Calu3 (cell line): ENCODE measurements around the gene MIPOL1. TPM values are rescaled to one million over a fixed set of nuclear protein-coding genes. Genes with fewer than 3 reads are reported as not detected.
A peak's percentile ranks its signal among the peaks of the same experiment; 100 is the strongest.

Source experiments
- BruUV-seq: library from RNA; stranded (reverse); fragments of 400-500 nt; replicated peaks from 2 replicates; lab custom pipeline; 2021; lab: Mats Ljungman, UMichigan
- CTCF ChIA-PET: fragments of 300-600 bp; sonication (Branson Sonifier 250); formaldehyde crosslinking; loops from one replicate; lab custom pipeline; 2022; ENCODE audit warnings: antibody characterized with exemption; lab: Charles Lee
- DNase-seq: peaks from one replicate; pipeline ENCODE4 v3.0.0; 2022
- H3K27ac Mint-ChIP-seq: one replicate; pipeline ENCODE4 v1.8.0; 2022; ENCODE audit warnings: mixed read lengths; ENCODE audit not compliant: unreplicated experiment
- H3K27me3 Mint-ChIP-seq: one replicate; pipeline ENCODE4 v1.8.0; 2022; ENCODE audit warnings: mixed read lengths; ENCODE audit not compliant: unreplicated experiment
- H3K36me3 Mint-ChIP-seq: one replicate; pipeline ENCODE4 v1.8.0; 2022; ENCODE audit warnings: mild to moderate bottlenecking, moderate library complexity, mixed read lengths; ENCODE audit not compliant: insufficient read depth, unreplicated experiment
- H3K4me1 Mint-ChIP-seq: one replicate; pipeline ENCODE4 v1.8.0; 2022; ENCODE audit warnings: mild to moderate bottlenecking, low read depth, mixed read lengths; ENCODE audit not compliant: unreplicated experiment
- H3K4me3 Mint-ChIP-seq: one replicate; pipeline ENCODE4 v1.8.0; 2022; ENCODE audit warnings: mild to moderate bottlenecking, low read depth, moderate library complexity, mixed read lengths; ENCODE audit not compliant: unreplicated experiment
- H3K9me3 Mint-ChIP-seq: one replicate; pipeline ENCODE4 v1.8.0; 2022; ENCODE audit warnings: low read depth, mixed read lengths; ENCODE audit not compliant: unreplicated experiment
- intact Hi-C: fragments of 100-400 bp; cut with micrococcal nuclease; formaldehyde crosslinking; loops from one replicate; pipeline ENCODE4 v1.10.0; 2022; ENCODE audit not compliant: unreplicated experiment
- total RNA-seq: library from RNA; stranded (reverse); gene quantifications from 2 replicates; pipeline ENCODE4 v1.2.3, GENCODE V29; 2022
- TF ChIP-seq, protein P1 (sequence below): fragments of 200-600 bp; IDR thresholded peaks from one replicate; pipeline ENCODE4 v1.8.0; 2022; ENCODE audit warnings: antibody characterized with exemption; ENCODE audit not compliant: unreplicated experiment

The MIPOL1 gene
- total RNA-seq, 1 experiment from 2014 or later: 27.2 TPM

DNA sequence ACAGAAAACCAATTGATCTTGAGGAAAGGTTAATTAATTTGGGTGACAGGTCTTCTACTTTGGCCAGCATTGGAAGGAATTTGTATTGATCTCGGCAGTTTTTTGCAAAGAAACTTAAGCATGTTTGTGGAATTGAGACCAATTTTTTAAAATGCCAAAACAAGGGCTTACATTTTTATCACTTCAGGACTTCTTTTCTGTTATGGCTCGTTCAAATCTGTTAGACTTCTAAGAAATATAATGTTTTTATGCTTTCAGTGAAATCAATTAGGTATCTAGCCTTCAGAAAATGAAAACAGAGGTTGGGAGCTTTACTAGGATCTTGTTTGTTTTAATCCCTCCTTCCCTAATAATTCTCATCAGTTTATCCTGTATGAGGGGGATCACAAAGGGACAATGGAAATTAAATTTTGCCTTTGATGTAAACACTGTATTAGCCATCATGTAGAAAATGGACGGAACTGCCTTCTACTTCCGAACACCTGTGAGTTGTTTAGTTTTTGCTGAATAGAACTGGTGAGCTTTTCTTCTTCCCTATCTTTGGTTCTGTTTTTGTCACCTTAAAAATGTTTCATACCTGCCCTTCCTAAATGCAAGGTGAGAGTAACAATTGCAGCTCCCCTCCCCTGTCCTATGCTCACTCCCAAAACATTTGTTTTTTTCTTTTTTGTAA lies 389.5 kb downstream of the MIPOL1 start:
- TF ChIP-seq, protein P1, sequence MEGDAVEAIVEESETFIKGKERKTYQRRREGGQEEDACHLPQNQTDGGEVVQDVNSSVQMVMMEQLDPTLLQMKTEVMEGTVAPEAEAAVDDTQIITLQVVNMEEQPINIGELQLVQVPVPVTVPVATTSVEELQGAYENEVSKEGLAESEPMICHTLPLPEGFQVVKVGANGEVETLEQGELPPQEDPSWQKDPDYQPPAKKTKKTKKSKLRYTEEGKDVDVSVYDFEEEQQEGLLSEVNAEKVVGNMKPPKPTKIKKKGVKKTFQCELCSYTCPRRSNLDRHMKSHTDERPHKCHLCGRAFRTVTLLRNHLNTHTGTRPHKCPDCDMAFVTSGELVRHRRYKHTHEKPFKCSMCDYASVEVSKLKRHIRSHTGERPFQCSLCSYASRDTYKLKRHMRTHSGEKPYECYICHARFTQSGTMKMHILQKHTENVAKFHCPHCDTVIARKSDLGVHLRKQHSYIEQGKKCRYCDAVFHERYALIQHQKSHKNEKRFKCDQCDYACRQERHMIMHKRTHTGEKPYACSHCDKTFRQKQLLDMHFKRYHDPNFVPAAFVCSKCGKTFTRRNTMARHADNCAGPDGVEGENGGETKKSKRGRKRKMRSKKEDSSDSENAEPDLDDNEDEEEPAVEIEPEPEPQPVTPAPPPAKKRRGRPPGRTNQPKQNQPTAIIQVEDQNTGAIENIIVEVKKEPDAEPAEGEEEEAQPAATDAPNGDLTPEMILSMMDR: no peak
- intact Hi-C loops: no loop called here
- Mint-ChIP-seq H3K4me1 (peaks cover 8% of the 10 kb centered on the region), H3K27ac (peak overlapping the region; percentile 85), H3K4me3 (peak overlapping the region; percentile 66), H3K36me3 (peaks cover 90% of the 10 kb centered on the region), H3K9me3 (no peaks in the 10 kb centered on the region), H3K27me3 (no peaks in the 10 kb centered on the region)
- CTCF ChIA-PET: interaction anchor here (0.5 to 1.4 kb wide), 4 partner anchors 10 to 337 kb away, joined by 3 to 4 read pairs (median 3); no protein-coding TSS in a partner anchor
- no TSS peak for BruUV-seq
- no peak for DNase-seq

DNA sequence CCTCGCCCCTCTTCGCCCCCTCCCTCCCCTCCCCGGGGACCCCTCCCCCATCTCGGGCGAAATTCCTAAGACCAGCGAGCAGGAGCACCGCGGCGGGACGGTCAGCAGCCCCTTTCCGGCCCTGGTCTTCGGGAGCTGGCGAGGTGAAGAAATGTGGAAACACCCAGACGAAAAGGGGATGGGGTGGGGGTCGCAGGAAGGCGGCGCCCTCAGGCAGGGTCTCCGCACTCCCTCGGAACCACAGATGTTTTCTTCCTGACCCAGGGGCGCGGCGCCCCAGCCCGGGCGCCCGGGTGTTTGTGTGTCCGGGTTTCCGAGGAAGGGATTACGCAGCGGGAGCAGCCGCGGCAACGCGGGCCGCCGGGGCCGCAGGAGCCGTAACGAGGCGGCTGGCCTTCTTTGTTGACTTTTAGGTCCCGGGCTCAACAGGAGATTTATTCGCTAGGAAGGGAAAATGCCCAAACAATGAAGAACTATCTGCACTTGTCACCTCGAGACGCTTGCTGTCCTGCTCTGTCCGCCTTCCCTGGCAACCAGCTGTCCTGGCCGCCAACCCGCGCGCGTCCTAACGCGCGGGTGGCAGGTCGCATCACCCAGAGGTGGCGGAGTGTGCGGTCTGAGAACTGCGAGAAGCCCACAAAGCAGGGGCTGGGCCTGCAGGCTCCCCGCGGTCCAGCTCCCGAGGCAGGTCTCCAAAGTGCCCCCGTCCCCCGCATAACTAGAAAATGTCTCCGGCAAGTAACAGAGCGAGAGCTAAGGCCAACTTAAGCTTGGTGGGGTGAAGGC lies 390.3 kb downstream of the MIPOL1 start:
- Mint-ChIP-seq H3K27me3 (no peaks in the 10 kb centered on the region), H3K36me3 (peaks cover 96% of the 10 kb centered on the region), H3K9me3 (no peaks in the 10 kb centered on the region), H3K27ac (peak overlapping the region; percentile 85), H3K4me3 (peak overlapping the region; percentile 66), H3K4me1 (peaks cover 8% of the 10 kb centered on the region)
- no TSS peak for BruUV-seq
- intact Hi-C loops: no loop called here
- TF ChIP-seq, protein P1: no peak
- CTCF ChIA-PET: interaction anchor here (0.6 to 1.4 kb wide), 3 partner anchors 21 to 338 kb away, joined by 3 to 4 read pairs (median 3); no protein-coding TSS in a partner anchor
- DNase-seq: peak; percentile 58

DNA sequence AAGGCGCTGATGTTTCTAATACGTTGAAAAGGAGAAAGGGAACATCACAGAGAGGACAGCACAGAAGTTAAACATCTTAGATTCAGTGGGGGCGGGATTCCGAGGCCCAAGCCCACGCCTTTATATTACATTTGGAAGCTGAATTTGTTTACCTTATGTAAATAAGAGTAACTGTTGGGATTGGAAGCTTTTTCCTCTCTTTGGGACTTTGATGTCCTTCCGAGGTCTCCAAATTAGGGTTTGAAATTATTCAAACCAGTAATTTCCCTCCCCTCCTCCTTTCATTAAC lies 390.9 kb downstream of the MIPOL1 start:
- intact Hi-C loops: no loop called here
- Mint-ChIP-seq H3K9me3 (no peaks in the 10 kb centered on the region), H3K36me3 (peaks cover 96% of the 10 kb centered on the region), H3K27me3 (no peaks in the 10 kb centered on the region), H3K27ac (peak overlapping the region; percentile 85), H3K4me3 (peak overlapping the region; percentile 66), H3K4me1 (peaks cover 8% of the 10 kb centered on the region)
- no peak for DNase-seq
- no TSS peak for BruUV-seq
- CTCF ChIA-PET: interaction anchor here (0.6 kb wide), 1 partner anchor 121 kb away, joined by 4 read pairs; no protein-coding TSS in a partner anchor
- TF ChIP-seq, protein P1: no peak

DNA sequence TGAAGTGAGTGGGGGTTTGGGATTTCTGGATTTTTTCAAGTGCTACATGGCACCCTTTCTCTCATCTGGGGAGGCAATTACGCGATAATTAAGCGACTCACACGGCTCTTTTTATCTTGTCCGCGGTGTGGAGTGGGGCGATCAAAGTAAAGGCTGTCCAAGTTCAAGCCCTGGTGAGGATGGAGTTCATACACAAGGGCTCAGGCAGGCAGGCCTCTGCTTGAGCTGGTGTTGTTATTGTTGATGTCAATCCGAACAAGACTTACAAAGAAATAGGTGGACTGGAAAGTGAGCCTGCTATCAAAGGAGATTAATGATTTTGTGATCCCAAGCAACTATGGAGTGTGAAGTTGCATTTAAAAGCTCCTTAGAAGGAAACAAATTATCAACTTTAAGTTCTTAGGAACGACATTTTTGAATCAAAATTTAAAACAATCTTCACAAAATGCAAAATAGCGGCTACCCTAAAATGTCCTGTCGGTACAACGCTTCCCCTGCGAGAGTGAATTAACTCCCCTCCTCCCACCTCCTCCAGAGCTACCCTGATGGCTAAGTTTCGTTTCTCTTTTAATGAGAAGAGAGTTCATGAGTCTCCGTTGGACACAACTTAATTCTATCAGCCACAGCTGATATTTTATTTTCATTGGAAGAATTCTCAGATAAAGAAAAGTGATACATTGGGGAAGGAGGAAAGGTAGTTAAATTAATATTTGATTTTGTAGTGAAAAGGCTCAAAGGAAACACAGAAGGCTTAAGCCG lies 391.4 kb downstream of the MIPOL1 start:
- intact Hi-C loops: no loop called here
- Mint-ChIP-seq H3K9me3 (no peaks in the 10 kb centered on the region), H3K27ac (peak overlapping the region; percentile 85), H3K27me3 (no peaks in the 10 kb centered on the region), H3K36me3 (peaks cover 96% of the 10 kb centered on the region), H3K4me3 (peak overlapping the region; percentile 66), H3K4me1 (peaks cover 8% of the 10 kb centered on the region)
- no peak for DNase-seq
- no TSS peak for BruUV-seq
- TF ChIP-seq, protein P1: no peak
- CTCF ChIA-PET: interaction anchor here (0.7 kb wide), 4 partner anchors 28 to 307 kb away, joined by 4 to 9 read pairs (median 6); no protein-coding TSS in a partner anchor
